GM20000 (cell line): ENCODE results near the gene CPVL.

Source experiments
- DNase-seq: peaks from one replicate; pipeline ENCODE4 v3.0.0; 2012; ENCODE audit warnings: low spot score
- TF ChIP-seq, protein P1 (sequence below): IDR thresholded peaks from 2 replicates; pipeline ENCODE4 v1.5.1; 2012; ENCODE audit warnings: mild to moderate bottlenecking, control low read depth; ENCODE audit errors: extremely low read depth, missing control alignments

CPVL gene

DNA sequence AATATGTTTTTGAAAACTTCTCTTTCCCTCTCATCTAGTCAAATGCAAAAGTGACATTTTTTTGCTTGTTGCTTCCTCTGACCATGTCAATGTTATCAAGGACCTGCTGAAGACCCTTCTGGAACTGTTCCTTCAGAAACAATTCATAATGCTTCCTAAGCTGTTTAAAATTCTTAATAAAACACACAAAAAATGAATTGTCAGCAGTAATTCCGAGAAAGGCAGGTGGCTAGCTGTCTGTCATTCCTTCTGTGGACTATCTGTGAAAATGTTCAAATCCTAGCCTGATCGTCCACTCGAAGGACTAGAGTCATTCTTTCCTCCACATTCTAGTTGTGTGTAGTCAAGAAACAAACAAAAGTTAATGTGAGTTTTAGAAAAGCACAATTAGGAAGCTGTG, 131.6 kb downstream of the CPVL start:
- no peak for DNase-seq

GRCh38 chr7:29013931-29014330, 132.4 kb downstream of the CPVL start:
- no peak for DNase-seq
- TF ChIP-seq, protein P1, sequence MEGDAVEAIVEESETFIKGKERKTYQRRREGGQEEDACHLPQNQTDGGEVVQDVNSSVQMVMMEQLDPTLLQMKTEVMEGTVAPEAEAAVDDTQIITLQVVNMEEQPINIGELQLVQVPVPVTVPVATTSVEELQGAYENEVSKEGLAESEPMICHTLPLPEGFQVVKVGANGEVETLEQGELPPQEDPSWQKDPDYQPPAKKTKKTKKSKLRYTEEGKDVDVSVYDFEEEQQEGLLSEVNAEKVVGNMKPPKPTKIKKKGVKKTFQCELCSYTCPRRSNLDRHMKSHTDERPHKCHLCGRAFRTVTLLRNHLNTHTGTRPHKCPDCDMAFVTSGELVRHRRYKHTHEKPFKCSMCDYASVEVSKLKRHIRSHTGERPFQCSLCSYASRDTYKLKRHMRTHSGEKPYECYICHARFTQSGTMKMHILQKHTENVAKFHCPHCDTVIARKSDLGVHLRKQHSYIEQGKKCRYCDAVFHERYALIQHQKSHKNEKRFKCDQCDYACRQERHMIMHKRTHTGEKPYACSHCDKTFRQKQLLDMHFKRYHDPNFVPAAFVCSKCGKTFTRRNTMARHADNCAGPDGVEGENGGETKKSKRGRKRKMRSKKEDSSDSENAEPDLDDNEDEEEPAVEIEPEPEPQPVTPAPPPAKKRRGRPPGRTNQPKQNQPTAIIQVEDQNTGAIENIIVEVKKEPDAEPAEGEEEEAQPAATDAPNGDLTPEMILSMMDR, result no peak

More for the DNA sequence above, 131.6 kb downstream of the CPVL start:
- TF ChIP-seq, protein P1, result no peak

- no peak for DNase-seq
- TF ChIP-seq, protein P1, result no peak
Observed at GRCh38 chr7:29013082-29013695, 133.1 kb downstream of the CPVL start.

DNA sequence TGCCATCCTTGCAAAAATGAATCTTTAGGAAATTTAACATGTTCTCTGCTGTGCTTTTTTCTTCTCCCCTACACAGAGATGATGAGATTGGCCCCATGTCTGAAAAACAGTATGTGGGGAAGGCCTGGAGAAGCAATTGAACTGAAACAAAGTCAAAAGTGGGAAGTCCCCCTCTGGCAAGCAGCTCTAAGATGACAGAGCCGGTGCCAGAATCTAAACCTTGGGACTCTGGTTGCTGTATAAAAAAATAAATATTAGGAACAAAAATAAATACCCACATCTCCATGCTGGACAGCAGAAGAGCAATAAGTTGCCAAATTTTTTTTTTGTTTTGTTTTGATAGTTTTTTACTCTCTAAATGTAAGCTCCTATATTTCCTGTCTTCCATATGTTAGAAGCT, 136.4 kb downstream of the CPVL start:
- no peak for DNase-seq
- TF ChIP-seq, protein P1, result no peak

DNA sequence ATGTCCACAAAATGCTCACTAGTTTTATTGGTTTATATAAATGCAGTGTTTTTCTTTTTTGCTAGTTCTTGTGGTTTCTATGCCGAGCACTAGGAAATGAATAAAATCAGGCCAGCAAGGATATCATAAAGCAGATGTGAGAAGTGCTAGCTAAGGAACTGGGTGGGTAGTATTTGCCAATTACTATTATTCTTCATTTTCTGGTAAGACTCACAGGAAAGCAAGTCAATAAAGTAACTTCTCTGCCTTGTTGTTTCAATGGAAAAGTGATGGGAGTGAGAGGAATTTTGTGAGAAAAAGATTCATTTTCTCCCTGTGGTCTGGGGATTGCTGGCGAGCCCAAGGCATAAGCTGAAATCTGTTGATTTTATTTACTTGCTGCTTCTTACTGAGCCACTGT, 137.7 kb downstream of the CPVL start:
- no peak for DNase-seq
- TF ChIP-seq, protein P1, result no peak

DNA sequence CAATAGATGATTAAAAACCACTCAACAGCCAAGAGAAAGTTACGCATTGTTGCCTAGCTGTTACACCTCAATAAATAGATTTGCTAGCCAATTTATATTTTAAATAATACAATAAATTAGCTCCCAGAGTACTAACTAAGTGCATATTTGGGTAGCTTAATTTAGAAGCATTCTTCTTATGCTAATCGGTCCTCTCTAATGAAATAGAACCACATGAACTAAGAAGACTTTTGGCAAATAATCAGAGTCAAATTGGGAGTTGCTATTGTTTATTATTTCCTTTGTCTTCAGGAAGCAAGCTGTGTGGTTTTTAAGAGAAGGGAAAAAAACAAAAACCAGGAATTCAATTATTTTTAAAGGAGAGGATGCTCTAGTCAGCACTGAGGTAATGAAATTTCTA, 139.2 kb downstream of the CPVL start:
- TF ChIP-seq, protein P1, result no peak
- DNase-seq, result no peak

DNA sequence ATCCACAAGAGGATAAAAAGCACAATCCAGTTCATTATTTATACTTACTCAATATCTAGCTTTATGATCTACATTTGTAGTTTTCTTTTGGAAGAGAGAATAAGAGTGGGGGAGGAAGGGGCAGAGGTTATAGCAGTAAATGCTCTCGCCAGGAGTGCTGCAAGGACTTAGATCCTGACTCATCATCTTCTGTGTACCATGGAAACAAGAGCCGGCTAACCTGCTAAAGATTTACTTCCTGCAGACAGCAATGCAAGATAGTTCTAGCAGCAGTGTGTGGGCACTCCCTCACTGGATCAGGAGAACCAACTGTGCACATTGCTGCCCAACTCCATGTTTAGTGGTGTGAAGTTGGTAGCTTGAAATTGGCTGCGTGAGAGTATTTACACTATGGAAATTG, 140.5 kb downstream of the CPVL start:
- TF ChIP-seq, protein P1, result no peak
- no peak for DNase-seq
